SW480 (cell line): ENCODE data around the gene POLR3G.

ENCODE experiments used
- DNase-seq: peaks from one replicate; pipeline ENCODE4 v3.0.0-alpha.2; 2016; ENCODE audit warnings: low spot score

POLR3G gene

GRCh38 chr5:90503596-90503995 lies 28.9 kb downstream of the POLR3G start:
- DNase-seq = no peak

- DNase-seq = no peak
These were observed 30.1 kb downstream of the POLR3G start for GRCh38 chr5:90504743-90505142.

DNA sequence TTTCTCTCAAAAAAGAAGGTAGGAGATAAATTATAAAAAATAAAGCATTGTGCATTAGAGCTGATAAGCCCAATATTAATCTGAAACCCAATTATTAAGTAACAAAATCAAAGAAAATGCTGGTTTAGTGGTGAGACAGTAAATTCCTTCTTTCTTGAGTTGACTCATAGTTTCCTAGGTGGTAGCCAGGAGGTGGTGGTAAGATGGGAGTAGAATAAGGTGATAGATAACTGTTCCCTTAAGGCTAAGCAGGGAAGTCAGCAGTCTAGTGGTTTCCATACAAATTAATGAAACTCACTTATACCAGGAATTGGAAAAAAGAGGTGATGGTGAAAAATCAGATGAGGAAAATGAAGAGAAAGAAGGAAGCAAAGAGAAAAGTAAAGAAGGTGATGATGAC lies 31.6 kb downstream of the POLR3G start:
- no peak for DNase-seq

GRCh38 chr5:90510438-90510837 lies 35.8 kb downstream of the POLR3G start:
- DNase-seq = no peak

- no peak for DNase-seq
These were observed 39.9 kb downstream of the POLR3G start for GRCh38 chr5:90514520-90514919.

DNA sequence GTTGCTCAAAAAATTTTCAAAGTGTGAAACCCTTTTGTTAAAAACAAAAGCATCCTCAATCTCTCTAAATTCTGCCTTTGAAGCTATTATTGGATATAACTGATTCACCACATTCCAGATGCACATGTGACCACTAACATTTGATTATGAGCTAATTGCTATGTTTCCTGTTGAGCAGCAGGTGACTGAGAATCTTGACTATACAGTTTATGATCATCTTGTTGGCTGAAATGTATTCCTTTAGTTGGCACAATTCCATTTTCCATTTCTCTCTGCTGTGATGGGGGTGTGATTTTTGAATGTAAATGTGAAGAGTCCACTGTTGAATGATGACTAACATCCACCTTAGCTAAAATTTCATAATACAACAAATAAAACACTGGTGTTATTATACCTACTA lies 44.0 kb downstream of the POLR3G start:
- peak; percentile 27 for DNase-seq

DNA sequence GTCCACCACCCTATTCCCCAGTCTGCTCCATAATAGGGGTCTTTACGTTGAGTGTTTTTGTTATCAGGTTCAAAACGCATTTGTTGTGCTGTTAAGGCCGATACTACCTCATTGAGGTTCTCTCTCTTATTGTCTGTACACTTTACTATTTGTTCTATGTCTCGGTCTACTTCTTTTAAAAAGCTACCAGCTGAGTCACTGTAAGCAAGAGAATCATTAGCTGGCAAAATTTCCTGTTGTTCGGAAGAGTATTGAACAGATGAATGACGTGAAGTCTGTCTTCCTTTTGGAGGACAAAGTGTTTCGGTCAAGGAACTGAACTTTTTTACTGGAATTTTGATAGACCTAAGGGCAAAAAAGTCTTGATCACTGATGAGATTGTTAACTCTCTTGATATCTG lies 44.4 kb downstream of the POLR3G start:
- DNase-seq = no peak

GRCh38 chr5:90528601-90529193 lies 54.0 kb downstream of the POLR3G start:
- DNase-seq = peak; percentile 5

DNA sequence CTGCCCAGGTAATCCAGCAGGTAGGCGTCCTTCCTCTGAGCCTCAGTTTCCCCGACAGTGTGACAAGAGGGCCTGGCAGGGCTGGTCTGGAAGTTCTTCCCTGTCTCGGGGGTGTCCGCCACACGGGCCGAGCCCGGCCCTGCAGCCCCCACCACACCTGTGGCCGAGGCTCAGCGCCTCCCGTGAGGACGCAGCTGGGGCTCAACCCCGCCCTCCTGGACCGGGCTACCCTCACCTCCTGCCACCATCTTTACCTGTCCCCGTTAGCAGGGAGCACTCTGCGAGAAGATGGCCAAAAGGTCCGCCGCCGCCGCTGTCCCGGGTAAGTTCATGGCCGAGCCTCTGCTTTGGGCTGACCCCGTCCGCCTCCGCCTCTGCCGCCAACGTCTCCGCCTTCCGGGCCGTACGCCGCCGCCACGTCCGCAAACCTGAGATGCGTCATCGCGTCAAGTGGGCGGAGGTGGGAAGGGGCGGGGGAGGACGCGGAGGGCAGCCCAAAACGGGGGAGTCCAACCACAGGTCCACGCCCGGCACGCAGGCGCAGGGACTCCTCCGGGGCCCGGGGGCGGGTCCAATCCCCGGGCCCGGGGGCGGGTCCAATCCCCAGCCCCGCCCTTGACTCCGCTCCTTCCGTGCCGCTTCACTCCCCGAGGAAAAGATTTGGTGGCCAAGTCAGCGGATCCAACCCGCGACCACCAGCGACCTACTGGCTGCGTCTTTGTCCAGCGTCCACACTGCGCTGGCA lies 54.7 kb downstream of the POLR3G start, which contains the start of gene LYSMD3:
Gene LYSMD3, minus strand, starts transcription at position 391 of the 745 bp plus-strand sequence. CDS start 4,295 bp downstream, outside the sequence.
- DNase-seq = peak; percentile 94

- peak; percentile 76 for DNase-seq
These were observed 55.4 kb downstream of the POLR3G start for GRCh38 chr5:90529939-90530677.

DNA sequence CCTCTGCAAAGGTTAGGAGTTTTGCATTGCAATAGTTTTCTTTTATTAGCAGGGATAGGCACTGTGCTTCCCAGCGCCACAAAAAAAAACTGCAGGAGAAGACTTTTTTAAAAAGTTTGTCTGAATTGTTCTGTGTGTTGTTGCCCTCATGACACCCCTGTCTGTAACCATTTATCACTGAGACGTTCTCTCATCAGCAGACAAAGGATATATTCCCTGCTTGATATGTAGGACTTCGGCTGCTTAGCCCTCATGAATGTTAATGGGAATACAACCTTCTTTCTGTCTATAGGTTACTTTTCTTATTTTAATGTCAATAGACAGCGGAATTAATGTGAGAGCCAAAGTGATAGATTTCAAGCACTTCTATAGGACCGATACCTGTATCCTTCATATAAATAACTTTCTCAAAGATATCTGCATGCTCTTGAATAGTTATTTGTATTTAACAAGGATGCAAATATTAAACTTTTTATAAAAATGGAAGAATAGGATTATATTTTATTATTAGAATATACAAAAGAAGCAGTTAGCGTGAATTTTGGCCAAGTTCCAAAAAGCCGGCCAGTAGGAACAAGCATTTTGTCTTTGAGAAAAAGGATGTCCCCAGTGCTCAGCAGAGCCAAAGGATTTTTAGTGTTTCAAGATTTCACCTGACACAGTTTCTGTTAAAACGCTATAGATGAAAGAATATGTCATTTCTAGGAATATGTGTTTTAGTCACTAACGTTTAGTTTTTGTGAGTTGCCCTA lies 56.2 kb downstream of the POLR3G start:
- no peak for DNase-seq

- DNase-seq = no peak
These were observed 59.1 kb downstream of the POLR3G start for GRCh38 chr5:90533794-90534193.

- DNase-seq = no peak
These were observed 60.3 kb downstream of the POLR3G start for GRCh38 chr5:90534922-90535321.

DNA sequence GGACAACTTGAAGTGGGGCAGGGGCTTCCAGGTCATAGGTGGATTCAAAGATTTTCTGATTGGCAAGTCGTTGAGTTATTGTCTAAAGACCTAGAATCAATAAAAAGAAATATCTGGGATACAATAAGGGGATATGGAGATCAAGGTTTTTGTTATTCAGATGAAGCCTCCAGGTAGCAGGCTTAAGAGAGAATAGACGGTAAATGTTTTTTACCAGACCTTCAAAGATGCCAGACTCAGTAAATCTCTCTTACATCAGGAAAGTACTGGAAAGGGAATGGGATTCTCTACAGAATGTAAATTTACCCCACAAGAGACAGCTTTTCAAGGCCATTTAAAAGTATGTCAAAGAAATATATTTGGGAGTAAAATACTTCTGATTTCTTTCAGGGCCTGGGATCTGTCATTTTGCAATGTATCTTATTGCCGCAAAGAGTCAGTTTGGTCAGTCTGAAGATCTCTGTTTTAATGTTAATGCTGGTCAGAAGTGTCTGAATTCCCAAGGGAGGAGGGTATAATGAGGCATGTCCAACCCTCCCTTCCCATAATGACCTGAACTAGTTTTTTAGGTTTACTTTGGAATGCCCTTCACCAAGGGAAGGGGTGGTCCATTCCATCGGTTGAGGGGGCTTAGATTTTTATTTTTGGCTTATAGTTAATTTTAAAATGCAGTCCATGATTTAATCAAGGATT lies 68.3 kb downstream of the POLR3G start:
- DNase-seq = no peak

GRCh38 chr5:90545511-90545910 lies 70.8 kb downstream of the POLR3G start:
- no peak for DNase-seq

- no peak for DNase-seq
These were observed 71.7 kb downstream of the POLR3G start for GRCh38 chr5:90546216-90546837.

GRCh38 chr5:90547072-90547536 lies 72.4 kb downstream of the POLR3G start:
- DNase-seq = peak; percentile 5

DNA sequence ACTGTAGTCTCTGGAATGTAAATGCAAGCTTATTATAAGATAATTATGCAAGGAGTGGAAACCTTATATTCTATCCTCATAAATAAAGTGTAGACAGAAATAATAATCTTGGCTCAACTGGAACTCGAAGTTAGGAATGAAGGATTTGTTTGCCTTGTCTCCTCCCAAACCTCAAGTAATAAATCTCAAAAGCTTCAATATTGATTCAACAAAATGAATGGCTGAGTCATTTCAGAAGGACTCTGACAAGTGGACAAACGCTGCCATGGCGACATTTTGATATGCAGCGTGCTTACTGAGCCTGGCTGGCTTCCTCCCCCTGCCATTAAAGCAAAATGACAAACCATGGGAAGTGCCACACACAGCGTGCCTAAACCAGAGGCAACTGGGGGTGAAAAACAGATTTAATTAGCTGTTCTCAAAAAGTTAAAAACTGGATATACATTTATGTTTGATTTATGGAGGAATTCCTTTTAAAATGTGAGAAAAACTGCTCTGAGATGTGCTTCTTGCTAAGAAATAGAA lies 73.5 kb downstream of the POLR3G start:
- peak; percentile 69 for DNase-seq

DNA sequence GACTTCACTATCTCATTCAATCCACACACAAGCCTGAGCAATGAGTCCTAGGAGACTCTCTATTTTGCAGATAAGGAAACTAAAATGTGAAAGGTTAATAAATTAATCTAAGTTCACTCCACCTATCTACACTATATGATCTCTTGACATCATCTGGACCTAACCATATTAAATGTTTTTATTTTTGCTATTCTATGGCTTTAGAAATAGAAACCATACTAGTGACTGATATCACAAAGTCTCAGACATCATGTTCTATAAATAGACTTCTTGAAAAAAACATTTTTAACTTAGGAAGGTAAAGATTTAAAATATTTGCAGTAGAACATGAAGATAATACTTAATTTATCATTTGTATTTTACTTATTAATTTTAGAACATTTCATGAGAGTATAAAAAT lies 74.6 kb downstream of the POLR3G start:
- no peak for DNase-seq

DNA sequence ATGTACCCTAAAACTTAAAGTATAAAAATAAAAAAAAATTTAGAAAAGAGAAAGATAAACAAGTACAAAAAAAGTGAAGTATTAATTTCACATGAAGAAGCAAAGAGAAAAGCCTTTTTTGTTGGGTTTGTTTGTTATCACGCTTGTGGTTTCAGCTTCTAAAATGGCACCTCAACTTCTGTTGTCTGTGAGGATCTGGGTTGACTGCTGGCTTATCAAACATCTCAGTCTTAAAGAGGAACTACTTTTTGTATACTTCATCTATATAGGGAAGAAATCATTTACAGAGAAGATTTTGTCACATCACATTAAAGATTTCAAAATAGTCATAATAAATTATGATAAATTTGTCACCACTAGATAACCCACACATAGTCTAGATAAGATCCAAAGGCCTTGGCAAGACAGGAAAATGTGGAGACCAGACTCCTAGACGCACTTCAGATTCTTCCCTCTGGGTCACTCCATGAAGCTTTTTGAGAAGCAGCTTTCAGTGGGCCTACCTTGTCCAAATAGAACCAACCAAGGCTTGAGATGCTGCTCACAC lies 75.1 kb downstream of the POLR3G start:
- no peak for DNase-seq

GRCh38 chr5:90550963-90551362 lies 76.3 kb downstream of the POLR3G start:
- DNase-seq = no peak
